Tongue (tissue), 2 donors: ENCODE measurements around the gene DCAF17. TPM values are rescaled to one million over a fixed set of nuclear protein-coding genes. Genes with fewer than 3 reads are reported as not detected.
"Not testable (repeated sequence)": the region's sequence is repeated elsewhere in the genome, so short reads cannot be mapped to it uniquely, and the experiment has no call there.

Source experiments
- DNase-seq: peaks from one replicate; pipeline ENCODE4 v3.0.0-alpha.2; 2015
- total RNA-seq: library from RNA; depleted of rRNA; stranded (reverse); fragments of >200 nt; gene quantifications from one replicate; pipeline ENCODE4 v1.2.3, GENCODE V29; 2014

The DCAF17 gene
- total RNA-seq, 1 donor from 2014 or later, result 30.5 TPM

DNA sequence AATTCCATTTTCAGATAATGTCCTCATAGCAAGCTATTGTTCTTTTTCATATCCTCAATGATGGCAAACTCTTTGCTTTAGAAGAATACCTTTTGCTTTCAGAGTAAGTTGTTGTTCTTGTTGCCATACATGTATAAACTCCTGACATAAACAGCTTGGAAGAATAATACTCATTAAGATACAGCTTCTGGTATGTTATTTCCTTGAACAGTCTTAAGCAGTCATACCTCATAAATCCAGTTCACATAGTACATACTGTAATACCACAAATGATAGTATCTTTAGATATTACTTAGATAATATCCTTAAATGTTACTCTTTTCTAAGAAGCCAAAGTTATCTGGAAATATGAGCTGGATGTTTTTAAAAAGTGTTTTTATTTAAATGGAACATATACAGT lies 23.4 kb upstream of the DCAF17 start:
- DNase-seq, result no peak

DNA sequence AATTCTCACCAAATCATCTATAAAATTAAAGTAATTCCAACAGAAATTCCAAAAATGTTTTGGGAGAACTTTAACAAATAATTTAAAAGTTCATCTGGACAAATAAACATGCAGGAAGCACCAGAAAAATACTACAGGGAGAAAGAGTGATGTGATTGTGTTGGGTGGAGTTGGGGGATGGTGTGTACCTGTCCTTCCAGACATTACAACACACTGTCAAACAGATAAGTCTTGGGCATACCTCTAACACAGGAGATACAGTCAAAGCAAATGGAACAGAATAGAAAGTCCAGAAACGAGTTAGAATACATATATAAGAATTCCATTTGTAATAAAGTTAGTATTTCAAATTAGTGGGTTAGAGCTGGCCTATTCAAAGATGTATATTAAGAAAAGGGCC lies 22.8 kb upstream of the DCAF17 start:
- no peak for DNase-seq

DNA sequence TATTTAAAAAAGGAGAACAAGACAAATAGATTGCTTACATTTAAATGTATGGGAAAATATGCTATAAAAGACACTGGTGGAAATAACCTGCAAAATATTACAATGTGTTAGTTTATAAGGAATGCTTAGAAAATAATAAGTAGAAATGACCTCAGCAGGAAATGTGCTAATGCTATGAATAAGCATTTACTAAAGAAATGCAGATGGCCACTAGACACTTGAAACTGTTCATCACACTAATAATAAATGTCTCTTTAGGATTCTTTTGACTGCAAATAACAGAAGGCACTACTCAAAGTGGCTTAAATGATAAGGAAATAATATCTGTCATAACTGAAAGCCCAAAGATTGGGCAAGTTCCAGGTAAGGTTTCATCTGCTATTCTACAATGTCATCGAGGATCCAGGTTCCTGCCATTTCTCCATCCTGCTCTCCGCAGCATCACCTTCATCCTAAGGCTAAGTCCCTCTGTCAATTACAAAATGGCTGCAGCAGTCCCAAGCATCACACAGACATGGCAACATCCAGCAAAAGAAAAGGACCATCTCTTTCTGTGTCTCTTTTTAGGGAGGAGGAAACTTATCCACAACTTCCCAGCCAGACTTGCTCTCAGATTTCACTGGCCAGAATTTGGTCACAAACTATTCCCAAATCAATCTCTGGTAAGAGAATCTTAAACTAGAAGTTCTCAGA lies 22.1 kb upstream of the DCAF17 start:
- DNase-seq, result no peak

DNA sequence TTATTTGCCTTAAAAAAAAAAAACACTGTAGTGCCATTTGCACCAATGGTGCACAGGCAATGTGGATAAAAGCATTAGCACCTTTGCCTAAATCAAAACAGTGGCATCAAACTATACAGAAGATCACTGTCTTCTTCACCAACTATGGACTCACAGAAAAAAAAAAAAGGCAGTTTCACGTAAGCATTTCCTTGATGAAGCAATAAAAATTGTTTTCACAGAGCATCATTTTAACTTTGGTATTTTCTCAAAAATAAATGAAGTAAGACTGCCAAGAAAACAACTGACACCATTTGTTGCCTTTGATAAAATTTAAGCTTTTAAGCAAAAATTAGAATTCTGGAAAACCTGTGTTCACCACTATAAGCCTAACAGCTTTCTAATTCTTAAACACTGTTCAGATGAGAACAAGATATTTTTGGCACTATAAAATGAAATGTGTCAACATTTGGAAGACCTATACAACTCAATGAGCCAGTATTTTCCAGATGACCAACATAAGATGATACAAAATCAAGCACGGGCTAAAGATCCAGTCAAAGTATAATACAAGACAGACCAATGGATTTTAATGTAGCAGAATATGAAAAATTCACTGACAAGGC lies 21.4 kb upstream of the DCAF17 start:
- peak; percentile 67 for DNase-seq

DNA sequence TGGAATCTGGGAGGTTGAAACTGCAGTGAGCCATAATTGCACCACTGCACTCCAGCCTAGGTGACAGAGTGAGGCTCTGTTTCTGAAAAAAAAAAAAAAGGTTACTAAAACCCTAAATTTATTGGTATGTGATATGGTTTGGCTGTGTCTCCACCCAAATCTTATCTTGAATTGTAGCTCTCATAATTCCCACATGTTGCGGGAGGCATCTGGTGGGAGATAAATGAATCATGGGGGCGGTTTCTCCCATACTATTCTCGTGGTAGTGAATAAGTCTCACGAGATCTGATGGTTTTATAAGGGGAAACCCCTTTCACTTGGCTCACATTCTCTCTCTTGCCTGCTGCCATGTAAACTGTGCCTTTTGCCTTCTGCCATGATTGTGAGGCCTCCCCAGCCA lies 19.4 kb upstream of the DCAF17 start:
- not testable (repeated sequence) for DNase-seq

DNA sequence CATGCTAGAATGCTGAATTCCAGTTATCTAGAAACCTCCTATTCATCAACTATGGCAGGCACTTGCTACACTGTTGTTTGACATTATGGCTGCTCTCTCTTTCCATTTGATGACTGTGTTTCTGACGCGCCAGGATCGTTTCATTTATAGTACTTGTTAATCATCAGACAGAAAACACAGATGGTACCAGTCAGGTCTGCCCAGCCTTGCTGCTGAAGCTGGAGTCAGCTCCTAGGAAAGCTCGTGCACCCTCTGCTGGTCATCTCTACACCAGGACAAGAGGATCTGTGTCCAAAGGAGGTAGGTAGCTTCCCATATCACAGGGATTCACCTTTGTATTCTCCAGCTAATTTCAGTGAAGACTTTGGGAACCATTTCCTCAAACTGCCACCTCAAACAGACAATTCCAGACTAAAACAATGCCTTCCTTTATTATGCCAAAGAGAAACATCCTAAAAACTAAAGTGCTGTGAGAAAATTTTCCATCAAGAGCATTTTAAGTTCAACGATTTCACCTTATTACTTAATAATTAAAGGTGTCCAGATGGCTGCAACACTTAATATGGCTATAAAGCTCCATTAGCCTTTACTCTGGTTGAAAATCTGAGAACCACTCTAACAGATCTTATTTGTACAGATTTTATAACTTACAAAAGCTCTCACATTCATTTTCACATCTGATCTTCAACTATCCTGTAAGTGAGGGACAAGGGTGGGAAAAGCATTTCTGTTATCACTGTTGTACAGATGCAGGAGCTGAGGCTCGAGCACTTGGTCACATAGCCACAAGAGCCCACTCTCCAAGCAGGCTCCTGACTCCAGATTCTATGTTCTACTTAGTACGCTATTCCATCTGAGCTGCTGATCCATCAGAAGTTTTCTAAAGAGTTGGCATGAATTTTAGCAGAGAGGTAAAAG lies 17.8 kb upstream of the DCAF17 start:
- DNase-seq, result peak; percentile 94

DNA sequence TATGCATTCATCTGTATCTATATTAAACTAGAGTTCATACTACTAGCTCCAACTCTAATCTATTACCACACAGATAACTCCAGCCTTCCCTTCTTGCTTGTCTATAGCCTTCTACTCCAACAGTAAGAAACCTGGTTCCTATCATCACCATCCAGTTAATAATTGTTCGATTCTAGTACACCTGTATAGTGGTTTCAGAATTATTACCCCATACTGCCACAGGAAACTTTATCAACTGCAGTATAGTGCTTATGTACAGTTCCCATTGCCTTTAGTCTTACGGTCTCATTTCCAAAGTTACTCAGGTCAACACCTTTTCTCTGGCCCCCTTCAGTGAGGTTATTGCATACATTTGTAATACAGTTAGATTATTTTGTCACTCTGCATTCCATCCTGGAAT lies 14.7 kb upstream of the DCAF17 start:
- DNase-seq, result no peak

DNA sequence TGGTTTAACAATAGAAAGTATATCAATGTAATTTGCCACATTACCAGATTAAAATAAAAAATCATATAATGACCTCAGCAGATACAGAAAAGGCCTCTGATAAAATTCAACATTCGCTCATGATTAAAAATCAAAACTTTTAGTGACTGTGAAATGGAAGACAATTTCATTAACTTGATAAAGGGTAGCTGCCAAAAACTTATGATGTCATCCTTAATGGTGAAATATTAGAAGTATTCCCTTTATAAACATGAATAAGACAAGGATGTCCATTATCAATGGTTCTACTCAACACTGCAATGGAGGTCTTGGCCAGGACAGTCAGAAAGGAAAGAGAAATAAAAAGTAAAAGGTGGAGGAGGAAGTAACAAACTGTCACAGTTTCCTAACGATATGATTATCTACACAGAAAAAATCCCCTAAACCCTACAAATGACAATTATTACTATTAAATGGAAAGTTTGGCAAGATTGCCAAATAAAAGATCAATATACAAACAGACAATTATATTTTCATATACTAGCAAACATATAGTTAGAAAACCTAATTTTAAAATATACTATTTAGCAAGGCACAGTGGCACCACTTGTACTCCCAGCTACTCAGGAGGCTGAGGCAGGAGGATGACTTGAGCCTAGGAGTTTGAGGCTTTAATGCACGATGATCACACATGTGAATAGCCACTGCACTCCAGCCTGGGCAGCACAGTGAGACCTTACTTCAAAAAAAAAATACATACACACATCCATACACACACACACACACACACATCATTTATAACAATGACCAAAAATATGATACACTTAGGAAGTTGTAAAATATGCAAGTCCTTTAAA lies 13.1 kb upstream of the DCAF17 start:
- no peak for DNase-seq

DNA sequence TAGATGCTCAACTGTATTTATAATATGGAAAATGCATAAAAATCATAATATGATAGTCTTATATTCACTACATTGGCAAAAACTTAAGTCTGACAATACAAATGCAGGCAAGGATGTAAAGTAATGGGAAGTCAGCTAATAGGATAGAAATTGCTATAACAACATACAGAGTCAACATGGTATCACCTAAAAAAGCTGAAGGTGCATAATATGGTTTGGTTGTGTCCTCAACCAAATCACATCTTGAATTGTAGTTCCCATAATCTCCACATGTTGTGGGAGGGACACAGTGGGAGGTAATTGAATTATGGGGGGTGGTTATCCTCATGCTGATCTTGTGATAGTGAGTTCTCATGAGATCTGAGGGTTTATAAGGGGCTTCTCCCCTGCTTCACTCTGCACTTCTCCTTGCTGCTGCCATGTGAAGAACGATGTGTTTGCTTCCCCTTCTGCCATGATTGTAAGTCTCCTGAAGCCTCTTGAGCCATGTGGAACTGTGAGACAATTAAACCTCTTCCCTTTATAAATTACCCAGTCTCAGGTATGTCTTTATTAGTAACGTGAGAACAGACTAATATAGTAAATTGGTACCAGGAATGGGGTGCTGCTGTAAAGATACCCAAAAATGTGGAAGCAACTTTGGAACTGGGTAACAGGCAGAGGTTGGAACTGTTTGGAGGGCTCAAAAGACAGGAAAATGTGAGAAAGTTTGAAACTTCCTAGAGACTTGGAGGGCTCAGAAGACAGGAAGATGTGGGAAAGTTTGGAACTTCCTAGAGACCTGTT lies 11.1 kb upstream of the DCAF17 start:
- not testable (repeated sequence) for DNase-seq

DNA sequence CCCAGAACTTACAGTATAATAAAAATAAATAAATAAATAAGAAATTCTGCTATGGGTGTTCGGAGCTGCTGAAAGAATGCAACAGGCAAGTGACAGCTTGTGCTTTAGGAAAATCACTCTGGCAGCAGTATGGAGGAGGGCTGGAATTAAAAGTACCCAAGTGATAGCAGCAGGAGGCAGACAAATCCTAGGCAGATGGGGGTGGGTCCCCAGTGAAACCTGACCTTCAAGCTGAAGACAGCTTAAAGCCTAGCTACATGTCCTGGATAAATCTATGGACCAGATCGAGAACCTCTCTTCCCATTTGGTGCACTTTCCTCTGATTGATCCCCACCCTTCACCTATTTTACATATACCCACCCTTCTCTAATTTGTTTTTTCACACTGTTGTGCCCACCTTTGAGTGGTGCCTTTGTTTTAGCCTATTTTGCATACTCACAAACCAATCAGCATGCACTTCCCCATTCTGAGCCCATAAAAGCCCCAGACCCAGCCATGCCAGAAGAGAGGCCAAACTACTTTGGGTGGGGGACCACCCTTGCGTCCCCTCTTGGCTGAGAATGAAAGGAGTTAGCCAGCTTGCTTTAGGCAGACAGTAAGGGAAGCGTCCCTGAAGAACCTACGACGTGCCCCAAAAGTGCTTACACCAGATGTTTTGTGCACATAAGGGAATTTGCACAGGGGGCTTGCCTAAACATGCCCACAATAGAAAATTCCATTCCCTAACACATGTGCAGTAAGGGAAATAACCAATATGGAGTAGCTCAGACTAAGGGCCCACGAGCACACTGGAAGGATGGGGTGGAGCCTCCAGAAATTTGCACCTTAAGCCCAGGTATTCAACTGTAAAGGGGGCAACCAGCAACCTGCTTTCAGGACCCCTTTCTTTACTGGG lies 3.3 kb upstream of the DCAF17 start:
- no peak for DNase-seq

DNA sequence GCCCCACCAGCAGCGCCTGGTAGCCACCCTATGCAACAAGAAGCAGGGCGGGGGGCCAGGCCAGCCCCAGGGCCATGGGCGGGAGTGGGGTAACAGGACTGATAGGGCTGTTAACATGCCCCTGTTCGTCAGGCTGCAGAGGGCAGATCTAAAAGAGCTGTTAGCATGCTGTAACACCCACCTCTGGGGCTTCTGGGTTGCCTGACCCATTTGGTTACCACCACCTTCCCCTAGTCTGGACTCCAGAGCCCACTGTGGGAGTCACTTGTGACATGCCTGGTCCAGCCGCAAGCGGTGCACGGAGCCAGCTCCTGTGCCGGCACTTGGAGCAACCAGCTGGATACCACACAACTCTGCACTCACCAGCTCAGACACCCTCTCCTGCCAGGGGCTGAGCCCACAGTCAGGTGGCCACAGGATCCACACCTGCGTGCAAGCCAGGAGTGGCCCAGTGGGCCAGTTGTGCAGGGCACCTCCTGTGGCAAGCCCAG lies 2.3 kb upstream of the DCAF17 start:
- no peak for DNase-seq

DNA sequence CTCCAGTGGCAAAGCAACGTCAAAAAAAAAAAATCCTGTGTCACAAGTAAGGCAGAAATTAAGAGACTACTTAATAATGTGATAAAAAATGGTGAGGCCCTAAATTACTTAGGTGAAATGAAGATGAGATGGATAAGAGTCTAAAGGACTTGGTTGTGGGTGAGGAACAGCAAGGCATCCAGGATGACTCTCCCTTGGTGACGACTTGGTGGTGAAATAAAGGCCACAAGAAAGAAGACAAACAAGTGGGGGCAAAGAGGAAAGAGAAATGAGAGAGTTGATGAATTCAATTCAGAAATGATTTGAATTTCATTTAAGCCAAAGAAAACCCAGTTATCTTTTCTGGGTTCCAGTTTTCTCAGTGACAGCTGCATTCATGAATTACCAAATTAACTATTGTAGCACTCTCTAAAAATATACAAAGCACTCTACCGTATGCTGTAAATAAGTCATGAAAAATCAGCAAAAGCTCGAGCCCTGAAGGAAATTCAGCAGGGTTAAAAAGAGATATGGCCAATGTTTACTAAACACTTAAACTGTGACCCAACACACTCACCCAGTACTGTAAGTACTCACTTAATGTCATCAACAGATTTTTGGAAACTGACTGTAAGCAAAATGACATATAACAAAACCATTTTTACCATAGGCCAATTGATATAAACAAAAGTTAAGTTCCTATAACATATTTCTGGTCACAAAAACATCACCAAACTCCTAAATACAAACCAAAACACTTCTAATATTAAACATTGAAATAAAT lies 1.6 kb upstream of the DCAF17 start:
- DNase-seq, result no peak

DNA sequence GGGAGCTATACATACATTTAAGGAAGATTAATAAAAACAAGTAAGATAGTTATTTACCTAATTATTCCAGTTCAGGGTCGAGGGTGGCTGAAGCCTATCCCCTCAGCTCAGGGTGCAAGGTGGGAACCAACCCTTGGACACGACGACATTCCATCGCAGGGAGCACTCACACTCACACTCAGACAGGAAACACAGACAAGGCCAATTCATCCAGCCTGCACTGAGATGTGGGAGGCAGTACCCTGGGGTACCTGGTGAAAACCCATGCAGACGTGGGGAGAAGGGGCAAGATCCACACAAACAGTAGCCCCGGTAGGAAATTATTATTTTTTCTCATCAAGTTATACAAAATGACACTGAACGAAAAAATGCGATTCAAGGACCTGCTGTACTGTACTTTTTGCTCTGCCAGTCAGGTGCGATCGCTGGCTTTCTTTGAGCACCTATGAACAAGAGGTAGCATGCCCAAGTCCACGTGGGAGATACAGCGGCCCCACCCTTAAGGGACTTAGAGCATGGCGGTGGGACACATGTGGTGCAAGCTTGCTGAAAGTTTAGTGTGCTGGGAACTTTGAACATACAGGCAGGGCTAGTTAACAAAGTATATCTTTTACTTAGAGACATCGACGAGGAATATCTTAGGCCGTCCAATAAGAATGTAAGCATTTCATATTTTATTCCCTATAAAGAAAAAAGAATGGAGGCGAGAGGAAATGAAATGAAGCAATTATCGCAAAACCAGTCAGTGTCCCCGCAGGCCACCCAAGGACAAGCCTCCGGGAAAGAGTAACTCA lies 860 bp upstream of the DCAF17 start:
- peak; percentile 66 for DNase-seq

DNA sequence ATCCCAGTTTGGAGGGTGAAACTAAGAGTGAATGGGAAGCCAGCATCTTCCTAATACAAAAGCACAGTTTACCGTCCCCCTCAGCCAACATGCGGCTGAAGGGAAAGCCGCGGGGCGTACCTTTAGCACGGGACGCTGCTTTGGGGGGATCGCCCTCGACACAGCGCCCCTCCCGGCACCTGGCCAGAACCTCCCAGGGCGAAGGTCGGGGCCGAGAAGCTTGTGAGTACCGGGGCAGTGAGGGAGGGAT lies 338 bp upstream of the DCAF17 start, which contains the start of gene METTL8:
Gene METTL8, minus strand, starts transcription at position 228 of the 250 bp plus-strand sequence. CDS start 41,805 bp downstream, outside the sequence.
- DNase-seq, result no peak

DNA sequence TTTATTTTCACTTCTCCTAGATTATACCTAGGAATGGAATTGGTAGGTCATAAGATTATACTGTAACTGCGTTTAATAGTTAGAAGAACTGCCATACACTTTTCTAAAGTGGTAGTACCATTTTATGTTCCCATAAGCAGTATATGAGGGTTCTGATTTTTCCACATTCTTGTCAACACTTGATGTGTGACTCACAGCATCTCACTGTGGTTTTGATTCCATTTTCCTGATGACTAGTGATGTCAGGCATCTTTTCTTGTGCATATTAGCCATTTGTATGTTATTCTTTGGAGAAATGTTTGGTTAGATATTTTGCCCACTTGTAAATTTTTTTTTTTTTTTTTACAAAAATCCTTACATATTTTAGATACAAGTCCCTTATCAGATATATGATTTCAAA lies 2.3 kb downstream of the DCAF17 start:
- DNase-seq, result no peak

DNA sequence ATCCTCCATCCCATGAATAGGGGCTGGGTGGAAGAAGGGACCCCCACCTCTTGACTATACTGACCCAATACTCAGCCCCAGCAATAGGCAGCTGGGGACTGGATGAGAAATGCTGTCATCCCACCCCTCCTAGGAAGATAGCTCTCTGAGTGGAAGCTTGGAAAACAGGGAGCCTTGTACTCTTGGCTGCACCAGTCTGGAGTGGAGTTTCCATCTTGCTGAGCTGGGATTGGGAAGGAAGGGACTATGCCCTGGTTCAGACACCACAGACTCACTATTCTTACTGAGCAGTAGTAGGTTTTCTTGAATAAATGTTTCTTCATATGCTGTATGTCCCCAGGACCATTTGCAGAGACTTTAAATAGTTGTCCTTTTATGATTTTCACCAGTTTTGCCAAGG lies 7.4 kb downstream of the DCAF17 start:
- DNase-seq, result no peak

DNA sequence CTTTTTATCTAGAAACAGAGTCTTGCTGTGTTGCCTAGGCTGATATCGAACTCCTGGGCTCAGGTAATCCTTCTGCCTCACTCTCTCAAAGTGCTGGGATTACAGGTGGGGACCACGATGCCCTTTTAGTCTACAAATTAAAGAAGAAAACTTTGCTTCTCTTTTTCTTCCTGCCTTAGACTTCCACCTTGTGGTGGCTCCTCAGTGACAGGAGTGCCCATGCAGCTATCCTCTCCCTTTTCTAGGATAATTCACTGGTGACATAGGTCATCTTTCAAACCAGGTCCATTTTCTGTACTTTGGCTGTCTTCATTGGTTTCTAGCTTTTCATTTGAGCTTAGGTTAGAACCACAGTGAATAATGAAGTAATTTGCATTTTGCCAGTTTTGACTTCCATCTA lies 13.6 kb downstream of the DCAF17 start:
- DNase-seq, result no peak

DNA sequence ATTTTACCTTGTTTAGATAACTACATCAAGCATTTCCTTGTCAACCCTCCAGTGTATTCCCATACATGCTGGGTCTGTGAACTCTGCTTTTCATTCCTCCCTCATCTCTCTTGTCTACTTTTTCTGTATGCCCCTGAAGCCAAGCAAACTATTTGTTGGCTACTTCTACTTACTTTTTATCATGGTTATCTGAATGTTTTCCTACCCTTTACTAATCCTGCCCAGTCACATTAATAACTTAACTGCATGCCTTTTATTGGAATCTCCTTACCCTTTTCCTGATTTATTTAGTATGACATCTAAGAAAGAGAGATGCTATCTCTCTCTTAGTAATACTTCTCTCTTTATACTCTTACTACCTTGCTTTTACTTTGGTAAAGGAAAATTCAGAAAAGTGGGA lies 17.0 kb downstream of the DCAF17 start:
- DNase-seq, result no peak

DNA sequence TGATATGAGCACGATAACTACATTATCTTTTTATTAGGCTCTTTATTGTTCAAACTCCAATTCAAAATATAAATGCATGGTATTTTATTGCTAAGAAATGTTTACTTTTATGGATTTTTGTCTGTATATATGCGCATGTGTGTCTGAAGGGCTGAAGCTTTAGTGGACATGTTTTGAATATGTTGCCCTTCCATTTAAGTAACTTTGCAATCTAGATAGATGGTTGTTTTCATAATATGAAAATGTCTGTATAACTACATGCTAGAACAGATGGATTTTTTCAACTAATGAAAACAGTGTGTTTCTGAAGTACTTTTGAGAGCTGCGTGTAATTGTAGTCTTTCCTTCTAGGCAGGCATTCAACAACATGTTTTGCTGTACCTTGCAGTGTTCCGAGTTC lies 18.7 kb downstream of the DCAF17 start:
- DNase-seq, result no peak
